GM19239 (cell line): ENCODE data around the gene UBAC2.
A peak's percentile ranks its signal among the peaks of the same experiment; 100 is the strongest.
"Not testable (repeated sequence)": the region's sequence is repeated elsewhere in the genome, so short reads cannot be mapped to it uniquely, and the experiment has no call there.

Experiments used
- DNase-seq: peaks from one replicate; pipeline ENCODE4 v3.0.0; 2011; ENCODE audit warnings: low spot score; ENCODE audit not compliant: insufficient read length
- FAIRE-seq: peaks from 2 replicates; lab custom pipeline; 2011; peaks lifted over from hg19 to GRCh38; lab: Jason Lieb, UNC

Gene UBAC2

DNA sequence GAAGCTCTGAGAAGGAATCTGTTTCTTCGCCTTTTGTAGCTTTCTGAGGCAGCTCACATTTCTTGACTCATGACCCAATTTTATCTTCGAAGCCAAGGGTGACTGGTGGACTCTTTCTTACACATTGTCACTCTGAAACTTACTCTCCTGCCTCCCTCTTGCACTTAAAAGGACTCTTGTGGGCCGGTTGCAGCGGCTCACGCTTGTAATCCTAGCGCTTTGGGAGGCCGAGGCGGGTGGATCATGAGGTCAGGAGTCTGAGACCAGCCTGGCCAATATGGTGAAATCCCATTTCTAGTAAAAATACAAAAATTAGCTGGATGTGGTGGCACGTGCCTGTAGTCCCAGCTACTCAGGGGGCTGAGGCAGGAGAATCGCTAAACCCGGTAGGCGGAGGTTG lies 29.9 kb downstream of the UBAC2 start:
- DNase-seq: not testable (repeated sequence)
- FAIRE-seq: peak; percentile 59

DNA sequence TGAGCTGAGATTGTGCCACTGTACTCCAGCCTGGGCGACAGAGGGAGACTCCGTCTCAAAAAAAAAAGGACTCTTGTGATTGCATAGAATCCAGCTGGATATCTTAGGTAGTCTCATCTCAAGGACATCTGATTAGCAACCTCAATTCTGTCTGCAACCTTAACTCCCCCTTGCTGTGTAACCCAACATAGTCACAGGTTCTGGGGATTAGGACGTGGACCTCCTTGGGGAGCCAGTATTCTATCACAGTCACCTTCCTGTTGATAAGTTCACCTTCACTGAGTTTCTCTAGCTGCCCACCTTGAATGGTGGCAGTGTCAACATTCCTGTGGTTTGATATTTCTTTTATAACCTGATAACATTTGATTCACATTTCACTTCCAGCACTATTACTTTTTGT lies 30.3 kb downstream of the UBAC2 start:
- FAIRE-seq (no peak), DNase-seq (no peak)

DNA sequence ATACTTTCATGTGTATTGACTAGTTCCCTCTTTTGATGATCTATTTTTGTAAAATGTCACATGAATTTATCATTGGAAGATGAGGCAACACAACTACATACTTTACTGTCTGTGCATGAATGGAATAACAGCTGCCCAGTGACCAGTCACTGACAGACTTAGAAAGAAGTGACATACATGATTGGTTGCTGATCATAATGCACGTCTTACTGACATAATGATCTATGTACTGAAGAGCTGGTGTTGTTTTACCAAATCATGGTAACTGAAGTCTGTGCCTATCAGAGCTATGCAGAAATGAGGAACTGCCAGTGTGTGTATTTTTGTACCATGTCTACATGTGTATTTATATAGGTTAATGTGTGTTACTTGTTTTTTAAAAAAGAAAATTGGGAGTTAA lies 31.1 kb downstream of the UBAC2 start:
- no peak for DNase-seq

DNA sequence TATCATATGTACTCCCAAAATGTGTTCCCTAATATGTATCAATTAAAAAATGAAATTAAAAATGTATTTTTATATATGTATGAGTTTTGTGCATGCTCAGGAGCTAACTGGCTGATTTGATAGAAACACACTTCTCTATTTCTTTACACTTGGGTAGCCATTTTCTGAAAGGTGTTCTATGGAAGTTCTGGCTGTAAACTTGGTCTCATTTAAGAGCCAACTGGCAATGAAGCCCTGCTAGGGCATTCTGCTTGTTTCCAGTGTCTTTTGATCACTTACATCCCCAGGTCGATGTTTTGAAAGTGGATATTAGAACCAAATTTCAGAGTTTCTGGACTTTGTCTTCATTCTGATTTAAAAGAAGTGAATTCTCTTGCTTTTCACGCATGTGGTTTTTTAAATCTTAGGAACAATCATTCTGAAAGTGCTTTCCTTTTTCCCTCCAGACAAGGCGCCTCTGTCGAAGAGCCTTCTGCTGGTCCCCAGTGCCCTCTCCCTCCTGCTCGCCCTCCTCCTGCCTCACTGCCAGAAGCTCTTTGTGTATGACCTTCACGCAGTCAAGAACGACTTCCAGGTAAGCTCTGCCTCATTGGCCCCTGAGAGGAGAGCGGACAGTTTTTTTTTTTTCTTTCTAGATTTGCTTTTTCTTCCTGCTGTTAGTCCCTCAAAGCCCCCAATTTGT lies 37.5 kb downstream of the UBAC2 start:
- peak; percentile 89 for FAIRE-seq

More for the DNA sequence above, 31.1 kb downstream of the UBAC2 start:
- FAIRE-seq: peak; percentile 81

DNA sequence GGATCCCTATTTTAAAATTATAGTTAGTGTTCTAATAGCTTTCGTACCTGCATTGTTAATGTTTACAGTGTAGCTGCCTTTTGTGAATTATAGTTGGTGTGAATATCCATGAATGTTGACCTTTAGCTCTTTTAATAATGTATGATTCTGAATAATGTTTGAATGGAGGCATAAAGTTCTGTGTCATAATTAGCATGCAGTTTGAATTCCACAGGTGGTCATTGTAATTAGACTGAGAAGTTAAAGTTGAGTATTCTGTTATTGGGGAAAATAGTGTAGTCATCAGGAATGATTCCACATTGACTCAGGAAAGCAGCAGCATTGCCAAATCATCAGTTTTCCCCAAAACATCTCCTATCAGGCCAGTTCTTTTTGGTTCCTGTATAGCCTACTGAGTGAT lies 45.4 kb downstream of the UBAC2 start:
- no peak for FAIRE-seq
- no peak for DNase-seq

More for the DNA sequence above, 37.5 kb downstream of the UBAC2 start:
- DNase-seq: peak; percentile 31

DNA sequence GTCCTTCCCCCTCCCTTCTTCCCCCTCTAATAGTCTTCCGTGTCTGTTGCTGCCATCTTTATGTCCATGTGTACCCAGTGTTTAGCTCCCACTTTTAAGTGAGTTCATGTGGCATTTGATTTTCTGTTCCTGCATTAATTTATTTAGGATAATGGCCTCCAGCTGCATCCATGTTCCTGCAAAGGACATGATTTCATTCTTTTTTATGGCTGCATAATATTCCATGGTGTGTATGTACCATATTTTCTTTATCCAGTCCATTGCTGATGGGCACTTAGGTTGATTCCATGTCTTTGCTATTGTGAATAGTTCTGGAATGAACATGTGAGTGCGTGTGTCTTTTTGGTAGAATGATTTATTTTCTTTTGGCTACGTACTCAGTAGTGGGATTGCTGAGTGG lies 48.5 kb downstream of the UBAC2 start:
- DNase-seq, FAIRE-seq: not testable (repeated sequence)

DNA sequence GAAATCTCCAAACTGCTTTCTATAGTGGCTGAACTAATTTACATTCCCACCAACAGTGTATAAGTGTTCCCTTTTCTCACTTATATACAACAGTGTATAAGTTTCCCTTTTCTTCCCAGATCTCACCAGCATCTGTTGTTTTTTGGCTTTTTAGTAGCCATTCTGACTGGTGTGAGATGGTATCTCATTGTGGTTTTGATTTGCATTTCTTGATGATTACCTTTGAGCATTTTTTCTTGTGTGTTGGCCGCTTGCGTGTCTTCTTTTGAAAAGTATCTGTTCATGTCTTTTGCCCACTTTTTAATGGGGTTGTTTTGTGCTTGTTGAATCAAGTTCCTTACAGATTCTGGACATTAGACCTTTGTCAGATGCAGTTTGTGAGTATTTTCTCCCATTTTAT lies 49.0 kb downstream of the UBAC2 start:
- FAIRE-seq, DNase-seq: not testable (repeated sequence)

DNA sequence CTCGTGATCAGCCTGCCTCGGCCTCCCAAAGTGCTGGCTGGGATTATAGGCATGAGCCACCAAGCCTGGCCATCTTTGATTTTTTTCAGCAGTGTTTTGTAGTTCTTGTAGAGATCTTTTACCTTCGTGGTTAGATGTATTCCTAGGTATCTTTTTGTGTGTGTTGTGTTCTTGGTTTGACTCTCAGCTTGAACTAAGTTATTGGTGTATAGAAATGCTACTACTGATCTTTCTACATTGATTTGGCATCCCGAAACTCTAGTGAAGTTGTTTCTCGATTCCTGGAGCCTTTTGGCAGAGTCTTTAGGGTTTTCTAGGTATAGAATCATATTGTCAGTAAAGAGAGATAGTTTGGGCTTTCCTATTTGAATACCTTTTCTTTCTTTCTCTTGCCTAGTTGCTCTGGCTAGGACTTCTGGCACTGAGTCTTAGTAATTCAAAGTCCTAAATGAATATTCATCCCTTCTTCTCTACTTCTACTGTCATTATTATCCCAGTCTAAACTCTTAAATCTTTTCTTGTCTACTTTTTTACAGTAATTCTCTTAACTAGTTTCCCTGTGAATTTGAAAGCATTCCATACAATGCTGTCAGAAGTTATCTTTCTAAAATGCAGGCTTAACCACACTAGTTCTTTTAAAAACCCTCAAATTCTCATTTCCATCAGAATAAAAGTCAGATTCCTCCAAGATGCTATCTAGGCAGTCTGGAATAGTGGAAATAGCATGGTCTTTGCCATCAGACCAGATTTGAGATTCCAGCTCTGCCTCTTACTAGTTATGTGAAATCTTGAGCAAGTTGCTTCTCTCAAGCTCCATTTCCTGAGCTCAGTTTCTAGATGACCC lies 50.5 kb downstream of the UBAC2 start:
- FAIRE-seq: peak; percentile 68
- DNase-seq: no peak

DNA sequence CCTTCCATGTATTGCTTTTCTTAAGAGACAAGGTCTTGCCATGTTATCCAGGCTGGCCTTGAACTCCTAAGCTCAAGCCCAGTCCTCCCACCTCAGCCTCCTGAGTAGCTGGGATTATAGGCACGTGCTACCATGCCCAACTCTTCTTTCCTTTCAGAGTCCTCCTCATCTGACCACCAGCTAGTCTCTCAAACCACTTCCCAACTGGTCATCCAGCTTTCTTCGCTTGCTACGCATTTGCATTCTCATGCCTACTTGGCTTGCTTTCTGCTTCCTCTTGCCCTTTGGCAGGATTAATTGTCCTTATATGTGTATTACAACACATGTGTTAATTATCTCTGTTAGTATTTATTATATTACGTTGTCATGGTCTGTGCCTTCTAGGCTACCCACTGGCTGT lies 51.3 kb downstream of the UBAC2 start:
- FAIRE-seq (no peak), DNase-seq (no peak)

DNA sequence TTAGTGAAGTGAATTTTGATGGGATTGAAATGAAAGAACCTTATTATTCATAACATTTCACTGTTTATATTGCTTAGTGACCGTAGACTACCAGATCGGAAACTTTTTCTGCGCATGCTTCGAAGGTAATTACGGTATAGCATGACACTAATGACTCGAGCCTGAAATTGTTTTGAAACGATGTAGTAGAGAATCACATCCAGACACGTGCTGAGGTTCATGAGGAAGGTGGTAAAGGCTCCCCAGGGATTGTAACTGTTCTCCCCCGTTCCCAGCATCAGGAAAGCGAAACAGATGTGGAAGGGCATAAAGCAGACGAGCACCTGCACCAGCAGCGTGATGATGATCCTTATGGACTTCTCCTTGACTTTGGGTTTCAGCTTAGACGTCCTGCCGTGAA lies 54.2 kb downstream of the UBAC2 start:
- DNase-seq (no peak), FAIRE-seq (no peak)

DNA sequence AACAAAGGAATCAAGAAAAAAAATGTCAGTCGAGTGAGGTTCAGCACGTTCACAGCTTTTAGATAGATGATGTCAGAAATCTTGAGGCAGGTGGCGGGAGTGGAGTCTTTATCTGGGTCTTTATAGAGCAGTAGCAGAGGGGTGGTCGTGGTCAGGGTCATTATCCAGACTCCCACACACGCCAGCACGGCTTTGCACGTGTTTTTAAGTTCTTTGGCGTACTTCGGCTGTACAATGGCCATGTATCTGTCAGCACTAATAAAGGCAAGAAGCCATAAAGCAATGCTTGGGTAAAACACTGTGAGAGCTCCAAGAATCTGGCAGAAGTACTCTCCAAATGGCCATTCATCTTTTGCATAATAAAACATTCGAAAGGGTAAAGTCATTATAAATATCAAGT lies 54.6 kb downstream of the UBAC2 start:
- FAIRE-seq: no peak

DNA sequence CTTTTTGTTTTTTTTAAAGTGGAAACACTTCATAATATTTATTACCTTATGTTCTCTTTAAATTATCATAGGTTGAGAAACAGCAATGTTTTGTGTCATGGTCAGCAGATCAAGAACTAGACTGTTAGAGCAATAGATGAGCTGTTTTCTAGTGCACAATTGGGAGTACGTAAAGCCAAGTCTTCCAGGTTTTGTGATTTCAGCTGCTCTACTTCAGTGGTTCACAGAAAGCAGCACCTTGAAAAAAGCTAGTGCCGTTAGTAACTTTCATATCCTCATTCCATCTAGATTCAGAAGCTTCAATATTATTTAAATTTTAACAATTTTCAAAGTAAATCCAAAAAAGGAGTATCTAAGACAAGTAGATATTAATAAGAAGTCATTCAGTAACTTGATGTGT lies 55.6 kb downstream of the UBAC2 start:
- DNase-seq (no peak), FAIRE-seq (peak; percentile 83)

More for the DNA sequence above, 54.6 kb downstream of the UBAC2 start:
- no peak for DNase-seq

DNA sequence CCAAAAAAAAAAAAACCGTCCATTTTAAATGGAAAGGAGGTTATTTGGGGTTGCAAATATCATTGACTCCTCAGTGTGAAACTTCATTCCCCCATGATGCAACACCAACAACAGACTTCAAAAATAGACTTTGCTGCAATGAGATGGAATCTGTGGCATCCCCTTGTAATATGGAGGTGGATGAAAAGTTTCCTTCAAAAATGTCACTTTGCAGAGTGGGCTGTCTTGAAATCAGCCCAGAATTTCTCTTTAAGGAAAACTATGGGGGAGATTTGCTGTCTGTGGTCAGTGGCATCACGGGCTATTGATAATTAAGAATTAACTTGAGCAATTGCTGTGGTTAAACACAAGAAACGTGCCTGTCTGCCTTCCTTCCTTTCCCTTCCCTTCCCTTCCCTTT lies 56.1 kb downstream of the UBAC2 start:
- FAIRE-seq: peak; percentile 90
- DNase-seq: no peak

DNA sequence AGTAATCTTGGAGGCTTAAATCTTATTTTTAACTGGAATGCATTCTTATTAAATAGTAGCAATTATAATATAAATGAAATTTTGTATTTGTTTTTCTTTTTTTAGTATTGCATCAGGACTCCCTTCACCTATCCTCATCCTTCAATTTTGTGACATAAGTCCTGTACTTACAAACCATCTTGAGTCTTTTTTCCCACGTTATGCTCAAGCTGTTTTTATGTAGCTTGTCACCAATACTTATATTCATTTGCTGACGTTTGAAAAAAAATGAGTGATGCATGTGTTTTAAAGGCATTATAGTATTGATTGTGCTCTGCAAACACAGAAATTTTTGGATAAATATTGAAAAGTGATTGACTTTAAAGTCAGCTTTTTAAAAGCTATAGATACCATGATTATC lies 56.6 kb downstream of the UBAC2 start:
- DNase-seq: no peak
- FAIRE-seq: peak; percentile 81

DNA sequence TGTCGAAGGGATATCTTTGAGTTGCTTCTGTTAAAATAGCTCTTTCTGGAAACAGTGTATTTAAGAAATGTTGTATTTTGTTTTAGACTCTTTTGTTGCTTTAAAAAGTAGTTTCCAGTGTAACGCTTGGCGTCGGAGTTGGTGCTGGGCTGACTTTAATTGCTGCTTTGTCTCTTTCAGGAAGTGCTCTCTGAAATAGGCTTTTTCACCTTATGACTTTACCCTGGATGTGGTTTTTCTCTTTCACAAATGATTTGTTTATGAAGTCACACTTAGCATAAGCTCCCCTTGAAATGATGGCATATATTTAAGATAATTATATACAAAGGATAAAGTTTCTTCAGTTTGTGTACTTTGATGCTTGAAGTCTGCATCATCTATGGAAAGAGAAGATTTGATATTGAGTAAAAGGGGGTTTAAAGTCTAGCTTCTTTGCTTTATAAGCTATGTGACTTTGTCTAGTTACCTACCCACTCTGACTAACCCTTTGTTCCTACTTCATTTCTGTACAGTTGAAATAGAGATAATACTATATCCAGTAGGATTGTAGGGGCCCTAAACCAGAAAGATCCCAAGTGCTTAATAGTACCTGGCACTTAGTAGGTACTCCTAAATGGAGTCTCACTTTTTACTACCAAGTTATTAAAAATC lies 57.7 kb downstream of the UBAC2 start, which contains the start of gene GPR18:
Gene GPR18, minus strand, starts transcription at position 170 of the 651 bp plus-strand sequence. CDS start 2,507 bp downstream, outside the sequence.
- FAIRE-seq: peak; percentile 93
- DNase-seq: peak; percentile 36

DNA sequence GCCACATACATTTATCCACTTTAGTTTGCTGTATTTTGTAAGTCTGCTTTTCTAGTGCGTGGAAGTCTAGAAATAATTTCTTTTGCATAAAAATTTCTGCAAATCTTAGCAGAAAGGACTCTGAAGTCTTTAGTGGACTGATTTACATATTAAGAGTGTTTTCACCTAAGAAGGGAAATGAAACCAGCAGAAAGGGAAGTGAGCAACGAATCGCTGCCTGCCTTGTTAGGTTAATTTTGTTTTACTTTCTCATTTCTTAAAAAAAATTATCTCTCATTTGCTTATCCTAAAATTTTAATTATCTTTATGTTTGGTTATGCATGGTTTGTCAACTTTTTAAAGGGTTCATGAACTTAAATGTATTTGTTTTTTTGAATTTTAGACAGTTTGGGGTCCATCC lies 58.3 kb downstream of the UBAC2 start:
- FAIRE-seq (peak; percentile 92), DNase-seq (peak; percentile 44)

DNA sequence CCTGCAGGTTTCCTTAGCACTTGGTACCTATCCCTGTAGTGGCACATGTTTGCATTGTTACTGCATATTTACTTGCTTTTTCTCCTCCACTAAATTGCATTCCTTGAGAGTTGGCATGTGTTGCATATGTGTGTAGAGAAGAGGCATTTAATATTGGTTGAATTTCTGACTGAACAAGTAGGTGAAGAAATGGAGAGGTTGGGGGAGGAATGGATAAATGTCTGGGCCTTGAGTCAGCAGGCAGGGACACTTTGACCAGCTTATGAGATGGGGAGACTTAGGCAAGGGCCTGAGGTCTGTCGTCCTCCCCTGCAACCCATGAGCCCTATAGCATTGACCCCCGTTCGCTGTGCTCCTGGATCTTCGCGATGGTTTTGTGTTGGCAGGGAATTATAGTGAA lies 59.6 kb downstream of the UBAC2 start:
- DNase-seq (no peak), FAIRE-seq (peak; percentile 18)

DNA sequence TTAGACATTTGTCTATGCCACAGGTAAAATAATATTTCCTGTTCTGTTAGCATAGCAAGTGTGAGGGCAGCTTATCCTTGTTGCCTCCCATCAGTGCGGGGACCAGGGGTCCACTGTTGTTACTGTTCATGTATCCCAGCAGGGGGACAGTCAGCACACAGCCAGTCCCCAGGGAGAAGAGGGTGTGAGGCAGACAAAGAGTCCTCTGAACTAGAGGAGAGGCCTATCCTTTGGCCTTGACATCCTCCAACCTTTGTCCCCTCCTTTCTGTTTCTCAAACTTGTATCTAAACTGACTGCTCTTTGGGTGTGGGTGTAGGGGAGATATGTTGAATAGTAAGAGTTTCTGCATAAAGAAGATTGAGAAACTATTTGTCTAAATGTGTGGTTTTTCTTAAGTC lies 60.4 kb downstream of the UBAC2 start:
- FAIRE-seq: peak; percentile 11
- DNase-seq: no peak

DNA sequence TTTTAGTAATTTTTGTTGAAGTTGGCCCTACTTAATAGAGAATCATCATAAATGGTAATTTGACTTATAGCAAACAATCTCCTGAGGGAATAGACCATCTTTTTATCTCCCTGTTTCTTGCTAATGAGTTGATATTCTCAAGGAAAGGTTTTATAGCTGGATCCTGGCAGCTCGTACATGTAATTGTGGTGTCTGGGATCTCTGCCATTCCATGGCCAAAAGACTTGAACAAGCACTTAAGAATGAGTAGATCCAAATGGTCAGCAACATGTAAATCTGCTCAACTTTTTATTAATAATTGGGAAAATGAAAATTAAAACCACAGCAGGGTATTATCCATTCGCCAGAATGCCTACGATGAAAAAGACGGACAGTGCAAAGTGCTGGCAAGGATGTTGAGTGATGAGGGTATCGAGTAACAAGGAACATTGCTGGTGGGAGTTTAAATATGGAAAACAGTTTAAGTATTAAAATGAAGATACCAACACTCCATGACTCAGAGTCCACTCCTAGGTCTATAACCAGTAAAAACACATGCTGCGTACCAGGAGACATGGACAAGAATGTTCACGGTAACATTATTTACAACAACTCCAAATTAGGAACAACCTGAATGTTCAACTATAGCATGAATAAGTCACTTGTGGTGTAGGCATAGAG lies 62.6 kb downstream of the UBAC2 start:
- no peak for FAIRE-seq
- DNase-seq: no peak

DNA sequence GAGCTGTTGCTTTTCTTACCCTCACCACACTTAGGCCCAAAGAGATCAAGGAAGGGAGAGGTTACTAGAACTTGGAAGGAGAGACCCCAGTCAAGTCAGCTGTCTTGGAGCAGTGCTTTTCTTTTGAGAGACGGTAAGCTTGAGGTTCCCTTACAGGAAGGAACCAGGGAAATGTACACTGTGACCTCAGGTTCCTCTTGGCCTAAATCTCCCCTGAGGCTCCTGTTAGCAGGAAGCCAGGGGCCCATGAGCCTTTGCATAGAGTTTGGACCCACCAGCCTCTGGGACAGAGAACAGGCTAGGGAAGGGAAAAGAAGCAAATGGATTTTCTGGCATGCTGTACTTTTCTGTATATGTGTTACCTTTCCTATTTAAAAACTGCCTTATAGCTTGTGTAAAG lies 63.4 kb downstream of the UBAC2 start:
- DNase-seq (no peak), FAIRE-seq (no peak)
